AG08396 (cell line): Measurements from ENCODE around the gene TAF1B.

Source experiments
- DNase-seq: peaks from one replicate; pipeline ENCODE4 v3.0.0; 2012; ENCODE audit warnings: low spot score, mixed read lengths

Gene TAF1B

GRCh38 chr2:9941996-9942390 is 98.7 kb downstream of the TAF1B start:
- no peak for DNase-seq

- peak; percentile 31 for DNase-seq
Observed at GRCh38 chr2:9944330-9944758, 101.1 kb downstream of the TAF1B start.

GRCh38 chr2:9945596-9945995 is 102.3 kb downstream of the TAF1B start:
- no peak for DNase-seq

- no peak for DNase-seq
Observed at GRCh38 chr2:9946076-9946475, 102.8 kb downstream of the TAF1B start.

GRCh38 chr2:9946818-9947217 is 103.5 kb downstream of the TAF1B start:
- no peak for DNase-seq

- DNase-seq = no peak
Observed at GRCh38 chr2:9948721-9949120, 105.4 kb downstream of the TAF1B start.

- no peak for DNase-seq
Observed at GRCh38 chr2:9949239-9949991, 106.1 kb downstream of the TAF1B start.

- no peak for DNase-seq
Observed at GRCh38 chr2:9949992-9950520, 106.8 kb downstream of the TAF1B start.

GRCh38 chr2:9950521-9951271 is 107.4 kb downstream of the TAF1B start:
- peak; percentile 70 for DNase-seq

- DNase-seq = no peak
Observed at GRCh38 chr2:9951272-9951521, 107.9 kb downstream of the TAF1B start.

GRCh38 chr2:9951522-9952285 is 108.4 kb downstream of the TAF1B start, which contains the start of gene GRHL1:
GRHL1 (plus strand) TSS chr2:9951693; CDS start chr2:9951834, 141 bp downstream.
- DNase-seq = peak; percentile 100

GRCh38 chr2:9952286-9952737 is 109.0 kb downstream of the TAF1B start:
- DNase-seq = no peak

- no peak for DNase-seq
Observed at GRCh38 chr2:9952856-9953503, 109.7 kb downstream of the TAF1B start.

GRCh38 chr2:9954136-9954535 is 110.9 kb downstream of the TAF1B start:
- DNase-seq = no peak

- no peak for DNase-seq
Observed at GRCh38 chr2:9958057-9958456, 114.8 kb downstream of the TAF1B start.

GRCh38 chr2:9959262-9959661 is 116.0 kb downstream of the TAF1B start:
- no peak for DNase-seq

GRCh38 chr2:9961013-9961412 is 117.7 kb downstream of the TAF1B start:
- DNase-seq = no peak

GRCh38 chr2:9964334-9964980 is 121.2 kb downstream of the TAF1B start:
- no peak for DNase-seq

GRCh38 chr2:9965119-9965822 is 122.0 kb downstream of the TAF1B start:
- no peak for DNase-seq

GRCh38 chr2:9966491-9967022 is 123.3 kb downstream of the TAF1B start:
- DNase-seq = no peak
